H1 (cell line): Measurements from ENCODE around the gene MYO1F. TPM values are rescaled to one million over a fixed set of nuclear protein-coding genes. Genes with fewer than 3 reads are reported as not detected.
"Not testable (repeated sequence)": the region's sequence is repeated elsewhere in the genome, so short reads cannot be mapped to it uniquely, and the experiment has no call there.

Experiments
- CTCF ChIA-PET: fragments of 300-600 bp; sonication (Branson Sonifier 250); formaldehyde crosslinking; loops from one replicate; lab custom pipeline; 2021; ENCODE audit not compliant: partially characterized antibody; lab: Charles Lee
- POLR2A ChIA-PET: fragments of 300-600 bp; sonication (Branson Sonifier 250); formaldehyde crosslinking; loops from one replicate; lab custom pipeline; 2021; ENCODE audit warnings: inconsistent platforms; ENCODE audit not compliant: partially characterized antibody; lab: Charles Lee
- DNase-seq, 2 experiments: peaks; one replicate each; pipeline versions ENCODE4 v3.0.0 to v3.0.0-alpha.2; 2010 to 2022; ENCODE audit warnings: low spot score in 2 of 2, low read depth in 1 of 2, mixed read lengths in 1 of 2
- FAIRE-seq: peaks from 2 replicates; lab custom pipeline; 2011; peaks lifted over from hg19 to GRCh38; lab: Jason Lieb, UNC
- H2AFZ ChIP-seq: 2 replicates; pipeline ENCODE4 v1.8.1; 2012; ENCODE audit warnings: low read length, inconsistent platforms
- H2AK5ac ChIP-seq: 2 replicates; pipeline ENCODE4 v1.6.1; 2013; ENCODE audit warnings: low read depth, low read length
- H2BK120ac ChIP-seq: replicated peaks from 2 replicates; pipeline ENCODE3; 2013; ENCODE audit warnings: low read depth, low read length, inconsistent platforms
- H2BK12ac ChIP-seq: 2 replicates; pipeline ENCODE4 v1.6.1; 2013; ENCODE audit warnings: low read depth, low read length
- H2BK15ac ChIP-seq: 2 replicates; pipeline ENCODE4 v1.6.1; 2013; ENCODE audit warnings: low read length
- H2BK20ac ChIP-seq: 2 replicates; pipeline ENCODE4 v1.6.1; 2013; ENCODE audit warnings: low read length
- H2BK5ac ChIP-seq: 2 replicates; pipeline ENCODE4 v1.6.1; 2013; ENCODE audit warnings: low read depth, low read length
- H3K14ac ChIP-seq: 2 replicates; pipeline ENCODE4 v1.6.1; 2013; ENCODE audit warnings: inconsistent platforms; ENCODE audit not compliant: insufficient read length
- H3K18ac ChIP-seq: 2 replicates; pipeline ENCODE4 v1.6.1; 2013; ENCODE audit warnings: low read length; ENCODE audit errors: extremely low read depth
- H3K23ac ChIP-seq: 2 replicates; pipeline ENCODE4 v1.6.1; 2013; ENCODE audit warnings: inconsistent platforms; ENCODE audit not compliant: insufficient read length
- H3K23me2 ChIP-seq: 2 replicates; pipeline ENCODE4 v1.6.1; 2013; ENCODE audit warnings: low read depth, low read length
- H3K27ac ChIP-seq: 2 replicates; pipeline ENCODE4 v1.6.1; 2011; ENCODE audit warnings: low read depth, low read length, inconsistent platforms
- H3K27me3 ChIP-seq, 4 experiments: replicated peaks in 1 of 4; 1 replicate in 1 of 4; 2 replicates in 3 of 4; pipeline versions ENCODE4 v1.6.1 to v1.8.1; 2011 to 2013; ENCODE audit warnings: low read length in 3 of 4, mild to moderate bottlenecking in 3 of 4, inconsistent platforms in 2 of 4, mixed read lengths in 2 of 4, moderate library complexity in 1 of 4; ENCODE audit not compliant: control insufficient read depth in 3 of 4, insufficient read depth in 3 of 4; ENCODE audit errors: extremely low read depth in 1 of 4
- H3K36me3 ChIP-seq, 4 experiments: 2 replicates each; pipeline versions ENCODE4 v1.6.1 to v1.8.1; 2011 to 2013; ENCODE audit warnings: mild to moderate bottlenecking in 4 of 4, low read length in 3 of 4, moderate library complexity in 2 of 4, control low read depth in 1 of 4, inconsistent platforms in 1 of 4; ENCODE audit not compliant: insufficient read depth in 4 of 4, control insufficient read depth in 2 of 4
- H3K4ac ChIP-seq: replicated peaks from 2 replicates; pipeline ENCODE3; 2013; ENCODE audit warnings: low read length, low read depth, mixed read lengths, inconsistent platforms; ENCODE audit not compliant: insufficient read length
- H3K4me1 ChIP-seq, 4 experiments: replicated peaks in 1 of 4; 1 replicate in 1 of 4; 2 replicates in 3 of 4; pipeline versions ENCODE4 v1.6.1 to v1.8.1; 2011 to 2013; ENCODE audit warnings: low read length in 3 of 4, inconsistent platforms in 2 of 4, mixed read lengths in 1 of 4; ENCODE audit not compliant: insufficient read depth in 4 of 4, control insufficient read depth in 3 of 4
- H3K4me2 ChIP-seq, 2 experiments: 2 replicates each; pipeline versions ENCODE4 v1.6.1 to v1.8.1; 2011 to 2013; ENCODE audit warnings: low read depth in 2 of 2, low read length in 2 of 2, control low read depth in 1 of 2, inconsistent platforms in 1 of 2, mild to moderate bottlenecking in 1 of 2; ENCODE audit not compliant: insufficient read depth in 1 of 2
- H3K4me3 ChIP-seq, 4 experiments: fragments of 200-600, 300-600 bp in 1 of 4; sonication (generic), shearing (Covaris generic), sonication (Bioruptor Twin) in 1 of 4; 2 replicates each; pipeline versions ENCODE4 v1.5.1 to v1.8.1; 2011 to 2016; ENCODE audit warnings: low read length in 4 of 4, low read depth in 3 of 4, control low read depth in 2 of 4, inconsistent platforms in 2 of 4, mild to moderate bottlenecking in 2 of 4, mixed read lengths in 1 of 4, moderate library complexity in 1 of 4; ENCODE audit not compliant: insufficient read depth in 2 of 4; ENCODE audit errors: extremely low read depth in 1 of 4
- H3K56ac ChIP-seq: replicated peaks from 2 replicates; pipeline ENCODE3; 2013; ENCODE audit warnings: low read depth, mild to moderate bottlenecking, mixed read lengths, low read length, inconsistent platforms; ENCODE audit not compliant: insufficient read length
- H3K79me1 ChIP-seq: 2 replicates; pipeline ENCODE4 v1.6.1; 2013; ENCODE audit warnings: low read depth, low read length, control low read depth
- H3K79me2 ChIP-seq, 2 experiments: 2 replicates each; pipeline versions ENCODE4 v1.6.1 to v1.8.1; 2012 to 2013; ENCODE audit warnings: low read length in 2 of 2, mild to moderate bottlenecking in 2 of 2, inconsistent platforms in 1 of 2; ENCODE audit not compliant: insufficient read depth in 2 of 2, control insufficient read depth in 1 of 2
- H3K9ac ChIP-seq, 4 experiments: replicated peaks in 1 of 4; 1 replicate in 1 of 4; 2 replicates in 3 of 4; pipeline versions ENCODE4 v1.6.1 to v1.8.1; 2011 to 2013; ENCODE audit warnings: low read depth in 3 of 4, low read length in 3 of 4, control low read depth in 2 of 4, mild to moderate bottlenecking in 2 of 4, moderate library complexity in 2 of 4, inconsistent platforms in 1 of 4; ENCODE audit errors: extremely low read depth in 1 of 4
- H3K9me3 ChIP-seq, 2 experiments: 2 replicates each; pipeline versions ENCODE4 v1.6.1 to v1.8.1; 2012 to 2013; ENCODE audit warnings: mild to moderate bottlenecking in 2 of 2, moderate library complexity in 2 of 2, control low read depth in 1 of 2, inconsistent platforms in 1 of 2, low read depth in 1 of 2, low read length in 1 of 2, mixed read lengths in 1 of 2; ENCODE audit not compliant: insufficient read depth in 2 of 2
- H4K20me1 ChIP-seq, 2 experiments: replicated peaks in 1 of 2; 2 replicates each; pipeline versions ENCODE3 to v1.8.1; 2011 to 2013; ENCODE audit warnings: inconsistent platforms in 2 of 2, low read length in 2 of 2, mild to moderate bottlenecking in 1 of 2; ENCODE audit not compliant: insufficient read depth in 2 of 2, control insufficient read depth in 1 of 2
- H4K5ac ChIP-seq: 2 replicates; pipeline ENCODE4 v1.6.1; 2013; ENCODE audit warnings: low read length, low read depth, mixed read lengths, inconsistent platforms; ENCODE audit not compliant: insufficient read length
- H4K8ac ChIP-seq: 2 replicates; pipeline ENCODE4 v1.8.0; 2013; ENCODE audit warnings: mild to moderate bottlenecking, moderate library complexity, low read length, inconsistent platforms; ENCODE audit not compliant: insufficient read depth; ENCODE audit errors: extremely low read depth
- H4K91ac ChIP-seq: replicated peaks from 2 replicates; pipeline ENCODE3; 2013; ENCODE audit warnings: low read length, mixed read lengths, inconsistent platforms; ENCODE audit not compliant: insufficient read length
- WGBS, 2 experiments: shearing (Covaris generic) in 1 of 2; methylation state at CpG; one replicate each; pipeline versions ENCODE4 v1.1.6 to v1.1.7; 2013 to 2015; ENCODE audit warnings: low lambda C conversion rate in 2 of 2, mixed read lengths in 2 of 2, inconsistent platforms in 1 of 2, low coverage in 1 of 2, missing lambda C conversion rate in 1 of 2; ENCODE audit not compliant: insufficient replicate concordance in 2 of 2, insufficient coverage in 1 of 2, insufficient read length in 1 of 2; ENCODE audit errors: extremely low coverage in 1 of 2, missing lambda C conversion rate in 1 of 2; 5-methylcytosine and 5-hydroxymethylcytosine counted together
- polyA plus RNA-seq, 7 experiments: library from polyadenylated mRNA; depleted of rRNA in 3 of 7; stranded (reverse) in 5 of 7; unstranded in 2 of 7; fragments of >200 nt in 5 of 7; fragments of 200-250 nt in 2 of 7; gene quantifications; 1 replicate in 5 of 7; 2 replicates in 1 of 7; 4 replicates in 1 of 7; pipeline versions ENCODE4 v1.2.1 to v1.2.3, GENCODE V29; 2011 to 2013; ENCODE audit warnings: missing spikeins in 2 of 7, mixed read lengths in 2 of 7
- total RNA-seq: library from RNA; stranded (reverse); fragmentation: NEBNext Ultra II Directional; extraction: Animal tissue kit (Norgen Biotek cat#: 25700); gene quantifications from 2 replicates; pipeline ENCODE4 v1.2.1, GENCODE V29; 2021

Gene MYO1F
- total and polyA plus RNA-seq, 2 of the 8 experiments (the other 6 are each of a cell fraction or from before 2014, with no cell fraction given) = 1.4 to 4.6 TPM

DNA sequence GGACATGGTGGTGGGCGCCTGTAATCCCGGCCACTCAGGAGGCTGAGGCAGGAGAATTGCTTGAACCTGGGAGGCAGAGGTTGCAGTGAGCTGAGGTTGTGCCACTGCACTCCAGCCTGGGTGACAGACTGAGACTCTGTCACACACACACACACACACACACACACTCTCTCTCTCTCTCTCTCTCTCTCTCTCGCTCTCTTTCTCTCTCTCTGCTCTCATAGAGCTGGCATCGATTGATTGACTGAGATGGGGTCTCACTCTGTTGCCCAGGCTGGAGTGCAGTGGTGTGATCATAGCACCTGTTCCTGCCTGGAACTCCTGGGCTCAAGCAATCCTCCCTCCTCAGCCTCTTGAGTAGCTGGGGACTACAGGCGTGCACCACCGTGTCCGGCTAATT lies 23.5 kb downstream of the MYO1F start:
- H3K23me2 ChIP-seq, H3K9me3 ChIP-seq, H3K4me3 ChIP-seq, FAIRE-seq, H4K8ac ChIP-seq, H3K27me3 ChIP-seq, H3K4me1 ChIP-seq, H3K27ac ChIP-seq, H2BK5ac ChIP-seq, H2AFZ ChIP-seq, H3K4me2 ChIP-seq, H2BK120ac ChIP-seq, H3K14ac ChIP-seq, H3K79me1 ChIP-seq, H3K18ac ChIP-seq, H3K36me3 ChIP-seq, CTCF ChIA-PET, H2BK20ac ChIP-seq, H3K79me2 ChIP-seq, H3K23ac ChIP-seq, DNase-seq, H4K91ac ChIP-seq, H2AK5ac ChIP-seq, H3K56ac ChIP-seq, H2BK15ac ChIP-seq, H3K9ac ChIP-seq, H4K20me1 ChIP-seq, H4K5ac ChIP-seq, H3K4ac ChIP-seq, H2BK12ac ChIP-seq: not testable (repeated sequence)
- WGBS, 2 experiments = 93% methylated on average over 6 of the region's 7 CpGs; no CpG with 5 or more reads in 1 of the 2 experiments
- POLR2A ChIA-PET = interaction anchor here (0.6 to 0.7 kb wide), 2 partner anchors 63 to 228 kb away, joined by 3 read pairs; no protein-coding TSS in a partner anchor
